T-helper 9 cell (primary cell): ENCODE measurements around the gene GPR151.

Experiments used
- DNase-seq: peaks from one replicate; pipeline ENCODE4 v3.0.0-alpha.2; 2020

GPR151 gene

GRCh38 chr5:146519554-146519953 is 3.6 kb upstream of the GPR151 start:
- DNase-seq, result no peak

- no peak for DNase-seq
Measured at GRCh38 chr5:146515473-146516150, 378 bp downstream of the GPR151 start.

DNA sequence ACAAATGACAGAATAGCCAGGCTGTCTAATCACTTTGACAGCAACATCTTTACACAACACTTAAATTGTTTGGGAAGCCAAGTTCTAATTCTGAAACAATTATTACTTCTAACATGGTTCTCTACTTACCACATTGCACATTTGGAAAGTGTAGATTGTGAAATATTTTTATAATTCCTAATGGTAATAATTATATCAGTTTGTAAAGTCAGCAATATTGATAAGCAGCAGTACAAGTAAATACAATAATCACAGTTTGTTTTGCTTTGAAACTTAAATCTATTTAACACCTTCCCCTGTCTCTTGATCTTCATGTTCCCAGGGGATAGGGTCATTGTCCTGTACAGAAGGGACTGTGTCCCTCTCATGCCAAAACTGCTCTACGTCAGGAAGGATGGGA is 1.4 kb downstream of the GPR151 start:
- DNase-seq, result no peak

- DNase-seq, result no peak
Measured at GRCh38 chr5:146513462-146513861, 2.5 kb downstream of the GPR151 start.

DNA sequence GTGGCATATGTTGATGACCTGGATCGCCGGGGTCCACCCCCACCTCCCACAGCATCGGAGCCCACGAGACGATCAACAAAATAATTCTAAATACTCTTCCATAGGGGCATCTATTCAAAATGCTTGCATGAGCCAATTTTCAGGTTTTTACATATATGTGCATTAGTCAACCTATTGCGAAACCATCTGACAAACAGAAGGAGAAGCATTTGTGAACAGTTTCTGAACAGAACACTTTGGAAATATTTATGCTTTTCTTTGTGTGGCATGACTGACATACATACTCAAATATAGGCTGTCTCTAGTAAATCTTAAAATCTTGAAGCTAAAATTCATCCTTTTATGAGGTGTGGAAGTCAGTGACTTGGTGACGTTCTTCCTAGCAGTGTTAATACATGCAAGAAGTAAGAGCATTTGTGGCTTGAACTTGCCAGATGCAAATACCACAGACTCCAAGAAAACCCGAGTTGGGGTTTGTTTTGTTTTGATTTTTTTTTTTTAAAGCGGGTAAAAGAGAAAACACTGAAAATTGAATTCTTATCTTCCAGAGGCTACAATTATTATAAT is 5.3 kb downstream of the GPR151 start:
- no peak for DNase-seq

- no peak for DNase-seq
Measured at GRCh38 chr5:146507428-146507827, 8.6 kb downstream of the GPR151 start.

- no peak for DNase-seq
Measured at GRCh38 chr5:146499680-146500079, 16.3 kb downstream of the GPR151 start.

DNA sequence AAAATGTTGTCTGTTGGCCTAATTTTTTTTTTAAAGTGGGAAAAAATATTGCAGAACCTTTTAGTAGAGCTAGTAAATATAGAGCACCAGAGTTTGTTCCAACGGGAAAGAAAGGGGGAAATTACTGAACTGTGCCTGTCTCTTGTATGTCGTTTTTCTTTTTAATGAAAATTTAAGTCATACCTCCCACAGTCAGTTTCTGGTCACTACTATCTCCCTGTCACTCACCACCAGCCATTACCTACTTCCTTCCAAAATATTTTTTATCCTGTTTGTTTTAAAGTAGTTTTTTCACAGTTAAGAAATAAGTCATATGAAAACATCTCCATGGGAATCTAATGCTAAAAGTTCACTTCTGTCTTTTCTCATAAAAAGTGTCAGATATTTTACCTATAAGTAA is 21.3 kb downstream of the GPR151 start:
- no peak for DNase-seq

- no peak for DNase-seq
Measured at GRCh38 chr5:146490089-146490843, 25.7 kb downstream of the GPR151 start.

DNA sequence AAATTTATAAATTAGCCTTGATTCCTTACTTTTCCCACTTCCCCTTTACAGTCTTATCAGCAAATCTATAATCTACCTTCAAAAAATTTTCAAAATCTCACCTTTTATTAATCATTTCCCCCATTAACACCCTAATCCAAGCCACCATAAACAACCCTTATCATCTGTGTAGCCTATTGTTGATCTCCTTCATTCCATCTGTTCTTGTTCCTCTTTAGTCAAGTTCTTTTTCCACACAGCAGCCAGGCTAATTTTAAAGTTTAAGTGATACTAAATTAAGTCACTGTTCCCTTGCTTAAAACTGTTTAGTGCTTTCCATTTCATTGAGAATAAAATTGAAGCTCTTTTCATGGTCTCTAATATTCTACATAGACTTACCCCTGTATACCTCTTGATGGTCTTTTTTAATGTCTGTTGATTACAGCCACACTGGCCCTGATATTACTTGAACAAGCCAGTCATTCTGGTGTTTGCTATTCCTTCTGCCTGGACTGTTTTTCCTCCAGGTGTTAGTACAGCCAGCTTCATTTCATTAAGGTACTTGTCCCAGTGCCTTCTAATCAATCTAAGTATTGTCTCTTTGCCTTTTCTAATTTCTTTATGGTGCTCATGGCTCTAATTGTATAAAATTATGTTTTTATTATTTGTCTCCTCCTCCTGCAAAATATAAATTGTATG is 31.1 kb downstream of the GPR151 start:
- DNase-seq, result no peak

GRCh38 chr5:146482775-146483174 is 33.2 kb downstream of the GPR151 start:
- no peak for DNase-seq

- DNase-seq, result no peak
Measured at GRCh38 chr5:146475906-146476305, 40.1 kb downstream of the GPR151 start.

DNA sequence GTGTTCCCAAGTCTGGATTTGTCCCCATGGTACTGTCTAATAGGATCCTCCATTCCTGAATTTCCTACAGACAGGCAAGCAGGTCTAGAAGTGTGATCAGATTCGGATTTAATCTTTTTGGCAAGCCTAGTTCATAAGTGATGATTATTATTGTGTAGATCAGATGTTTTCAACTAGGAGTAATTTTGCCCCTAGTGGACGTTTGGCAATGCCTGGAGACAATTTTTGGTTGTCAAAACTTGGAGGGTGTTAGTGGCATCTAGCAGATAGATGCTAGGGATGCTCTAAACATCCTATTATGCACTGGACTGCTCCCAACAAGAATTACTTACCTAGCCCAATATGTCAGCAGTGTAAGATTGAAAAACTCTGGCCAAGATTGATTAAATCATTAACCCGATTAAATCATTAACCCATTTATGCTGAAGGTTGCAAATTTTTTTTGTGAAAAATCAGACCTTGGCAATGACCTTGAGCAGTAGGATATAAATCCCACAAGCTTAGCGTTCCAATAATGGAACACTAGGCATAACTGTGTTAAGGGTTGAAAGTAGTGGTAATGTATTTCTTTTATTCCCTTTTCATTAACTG is 40.7 kb downstream of the GPR151 start:
- no peak for DNase-seq

DNA sequence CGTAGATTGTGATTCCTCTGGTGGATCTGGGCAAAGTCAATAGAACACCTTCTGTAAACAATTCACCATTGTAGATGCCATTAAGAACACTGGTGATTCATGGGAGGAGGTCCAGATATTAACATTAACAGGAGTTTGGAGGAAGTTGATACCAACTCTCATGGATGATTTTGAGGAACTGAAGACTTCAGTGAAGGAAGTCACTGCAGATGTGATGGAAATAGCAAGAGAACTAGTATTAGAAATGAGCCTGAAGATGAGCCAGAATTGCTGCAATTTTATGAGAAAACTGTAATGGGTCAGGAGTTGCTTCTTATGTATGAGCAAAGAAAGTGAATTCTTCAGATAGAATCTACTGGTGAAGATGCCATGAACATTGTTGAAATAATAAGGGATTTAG is 41.9 kb downstream of the GPR151 start:
- no peak for DNase-seq

DNA sequence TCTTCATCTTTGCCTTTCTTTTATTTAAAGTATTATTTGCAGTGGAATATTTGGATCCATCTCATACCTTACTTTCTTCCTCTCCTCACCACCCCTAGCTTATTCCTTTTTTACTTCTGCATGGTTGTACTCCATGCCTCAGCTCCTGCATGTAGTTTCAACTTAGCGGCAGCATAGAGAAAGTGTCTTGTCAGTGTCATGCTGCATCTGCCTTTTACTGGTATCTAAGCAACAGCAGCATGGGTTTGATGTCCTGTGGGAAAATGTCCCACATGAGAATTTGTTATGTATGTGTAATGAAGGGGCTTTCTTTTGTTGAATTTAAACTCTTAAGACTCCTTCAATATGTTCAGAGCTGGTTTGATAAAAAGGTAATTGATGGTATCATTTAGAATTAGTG is 48.2 kb downstream of the GPR151 start:
- DNase-seq, result no peak

DNA sequence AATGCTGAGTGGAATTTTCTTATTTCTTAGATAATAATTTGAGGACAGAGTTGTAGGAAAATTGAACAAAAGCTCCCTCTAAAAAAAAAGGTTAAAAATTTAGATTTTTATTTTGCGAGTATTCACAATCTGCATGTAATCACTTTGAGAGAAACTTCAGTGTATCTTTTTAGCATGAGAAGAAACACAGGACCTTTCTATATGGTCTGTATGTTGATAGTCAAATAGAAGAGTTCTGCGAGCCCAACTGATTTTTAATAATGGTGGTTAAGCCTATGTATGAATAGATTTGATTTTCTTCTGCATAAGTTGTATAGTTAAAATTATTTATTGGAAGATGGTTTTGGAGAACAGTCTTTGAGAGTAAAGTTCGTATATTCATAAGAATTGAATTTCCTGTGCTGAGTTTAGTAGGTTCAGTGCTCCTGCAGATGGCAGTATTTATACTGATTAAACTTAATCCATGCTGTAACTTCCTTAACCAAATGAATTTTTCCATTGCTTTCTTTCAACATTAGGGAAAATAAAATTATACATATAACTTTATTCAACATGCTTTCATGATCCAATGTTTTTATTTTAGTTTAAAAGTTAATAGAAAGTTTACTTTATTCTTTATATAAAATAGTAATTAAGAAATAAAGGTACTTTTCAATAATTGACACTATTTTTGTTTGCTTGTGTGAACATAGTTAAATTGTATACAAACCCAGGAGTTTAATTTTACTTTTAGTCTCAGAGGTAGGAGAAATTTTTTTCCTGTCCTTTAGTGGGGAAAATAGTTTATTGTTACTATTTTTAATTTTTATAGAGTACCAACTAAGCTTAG is 49.3 kb downstream of the GPR151 start:
- no peak for DNase-seq

- no peak for DNase-seq
Measured at GRCh38 chr5:146463446-146463845, 52.5 kb downstream of the GPR151 start.
